H1 (cell line): ENCODE data around the gene ATG5. TPM values are rescaled to one million over a fixed set of nuclear protein-coding genes. Genes with fewer than 3 reads are reported as not detected.

Experiments
- ATF3 ChIP-seq: IDR thresholded peaks from 2 replicates; pipeline ENCODE4 v1.6.1; 2011; ENCODE audit warnings: low read depth, mild to moderate bottlenecking, low read length; ENCODE audit not compliant: insufficient read depth
- BCL11A ChIP-seq, 2 experiments: IDR thresholded peaks; one replicate each; pipeline ENCODE4 v1.6.1; 2011; ENCODE audit warnings: low read depth in 2 of 2, low read length in 2 of 2, mild to moderate bottlenecking in 2 of 2
- CEBPB ChIP-seq: IDR thresholded peaks from 2 replicates; pipeline ENCODE4 v1.6.1; 2012; ENCODE audit warnings: low read depth, low read length
- CHD7 ChIP-seq: fragments of 300-600 bp; sonication (generic); IDR thresholded peaks from 2 replicates; pipeline ENCODE4 v1.7.1; 2012; ENCODE audit warnings: low read length, moderate library complexity, mild to moderate bottlenecking, inconsistent platforms; ENCODE audit not compliant: insufficient replicate concordance
- GABPA ChIP-seq: IDR thresholded peaks from 2 replicates; pipeline ENCODE4 v1.6.1; 2011; ENCODE audit warnings: mild to moderate bottlenecking, low read length, moderate library complexity, borderline replicate concordance; ENCODE audit not compliant: insufficient read depth
- RNF2 ChIP-seq: fragments of 200-900, 300-1000 bp; sonication (generic); IDR thresholded peaks from 2 replicates; pipeline ENCODE4 v1.7.1; 2016; ENCODE audit warnings: borderline replicate concordance, low read depth, mild to moderate bottlenecking, antibody characterized with exemption, low read length; ENCODE audit not compliant: poor library complexity, severe bottlenecking; ENCODE audit errors: missing control alignments
- polyA plus RNA-seq, 7 experiments: library from polyadenylated mRNA; depleted of rRNA in 3 of 7; stranded (reverse) in 5 of 7; unstranded in 2 of 7; fragments of >200 nt in 5 of 7; fragments of 200-250 nt in 2 of 7; gene quantifications; 1 replicate in 5 of 7; 2 replicates in 1 of 7; 4 replicates in 1 of 7; pipeline versions ENCODE4 v1.2.1 to v1.2.3, GENCODE V29; 2011 to 2013; ENCODE audit warnings: missing spikeins in 2 of 7, mixed read lengths in 2 of 7
- total RNA-seq: library from RNA; stranded (reverse); fragmentation: NEBNext Ultra II Directional; extraction: Animal tissue kit (Norgen Biotek cat#: 25700); gene quantifications from 2 replicates; pipeline ENCODE4 v1.2.1, GENCODE V29; 2021

Gene ATG5
- total and polyA plus RNA-seq, 2 of the 8 experiments (the other 6 are each of a cell fraction or from before 2014, with no cell fraction given), result 18.2 to 39.0 TPM

- TF ChIP-seq CHD7 (no peak), RNF2 (no peak), GABPA (no peak), ATF3 (no peak), CEBPB (no peak), BCL11A (IDR thresholded peaks at IDR 0.05; ENCODE audit: low read depth in 2 of 2, low read length in 2 of 2) (no peak)
These were observed 111.0 kb downstream of the ATG5 start (continued) for GRCh38 chr6:106214531-106214930.
